ENCODE results near the gene DLG2.

DNA sequence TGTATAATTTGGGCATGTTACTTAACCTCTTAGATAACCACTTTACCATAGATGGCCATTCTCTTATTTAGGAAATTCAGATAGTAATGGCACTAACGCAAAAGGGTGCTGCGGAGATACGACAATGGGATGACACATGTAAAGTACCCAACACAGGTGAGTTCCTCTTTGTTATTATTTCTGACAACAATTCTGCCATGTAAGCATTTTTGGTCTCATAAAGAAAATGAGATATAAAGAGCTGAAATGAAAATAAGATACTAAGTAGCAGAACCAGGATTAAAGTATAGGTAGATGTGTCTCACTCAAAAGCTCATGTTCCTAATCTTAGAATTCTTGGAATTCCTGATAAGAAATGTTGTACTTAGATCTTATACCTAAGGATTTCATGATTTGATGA lies 2080.8 kb downstream of the DLG2 start:
- TF ChIP-seq, protein P1, sequence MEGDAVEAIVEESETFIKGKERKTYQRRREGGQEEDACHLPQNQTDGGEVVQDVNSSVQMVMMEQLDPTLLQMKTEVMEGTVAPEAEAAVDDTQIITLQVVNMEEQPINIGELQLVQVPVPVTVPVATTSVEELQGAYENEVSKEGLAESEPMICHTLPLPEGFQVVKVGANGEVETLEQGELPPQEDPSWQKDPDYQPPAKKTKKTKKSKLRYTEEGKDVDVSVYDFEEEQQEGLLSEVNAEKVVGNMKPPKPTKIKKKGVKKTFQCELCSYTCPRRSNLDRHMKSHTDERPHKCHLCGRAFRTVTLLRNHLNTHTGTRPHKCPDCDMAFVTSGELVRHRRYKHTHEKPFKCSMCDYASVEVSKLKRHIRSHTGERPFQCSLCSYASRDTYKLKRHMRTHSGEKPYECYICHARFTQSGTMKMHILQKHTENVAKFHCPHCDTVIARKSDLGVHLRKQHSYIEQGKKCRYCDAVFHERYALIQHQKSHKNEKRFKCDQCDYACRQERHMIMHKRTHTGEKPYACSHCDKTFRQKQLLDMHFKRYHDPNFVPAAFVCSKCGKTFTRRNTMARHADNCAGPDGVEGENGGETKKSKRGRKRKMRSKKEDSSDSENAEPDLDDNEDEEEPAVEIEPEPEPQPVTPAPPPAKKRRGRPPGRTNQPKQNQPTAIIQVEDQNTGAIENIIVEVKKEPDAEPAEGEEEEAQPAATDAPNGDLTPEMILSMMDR (IDR thresholded peaks at IDR 0.05; ENCODE audit: low read length), result no peak
- TF ChIP-seq EZH2 (optimal IDR thresholded peaks at IDR 0.05; ENCODE audit: low read depth, low read length) (no peak), EZH2phosphoT487 (IDR thresholded peaks at IDR 0.05; ENCODE audit: low read length) (no peak)

Data from MM.1S (cell line).